PC-9 (cell line): ENCODE results near the gene PACSIN1. TPM values are rescaled to one million over a fixed set of nuclear protein-coding genes. Genes with fewer than 3 reads are reported as not detected.

Experiments used
- BruUV-seq: library from RNA; stranded (reverse); fragments of 400-500 nt; replicated peaks from 2 replicates; lab custom pipeline; 2021; lab: Mats Ljungman, UMichigan
- CTCF ChIA-PET: fragments of 300-600 bp; sonication (Branson Sonifier 250); formaldehyde crosslinking; loops from one replicate; lab custom pipeline; 2022; ENCODE audit warnings: antibody characterized with exemption; lab: Charles Lee
- POLR2A ChIA-PET: fragments of 300-600 bp; sonication (Branson Sonifier 250); formaldehyde crosslinking; loops from one replicate; lab custom pipeline; 2022; ENCODE audit warnings: antibody characterized with exemption; ENCODE audit not compliant: unreplicated experiment; lab: Charles Lee
- DNase-seq, 2 experiments: peaks; one replicate each; pipeline versions ENCODE4 v3.0.0 to v3.0.0-alpha.2; 2015 to 2022; ENCODE audit warnings: mixed read lengths in 1 of 2
- H2AFZ ChIP-seq: fragments of 200-600 bp; sonication (generic); 2 replicates; pipeline ENCODE4 v1.8.1; 2017; ENCODE audit warnings: antibody characterized with exemption
- H3F3A ChIP-seq: fragments of 200-600 bp; sonication (generic); 2 replicates; pipeline ENCODE4 v1.8.1; 2017; ENCODE audit warnings: antibody characterized with exemption, mild to moderate bottlenecking, low read depth; ENCODE audit not compliant: insufficient read depth
- H3K27ac ChIP-seq: fragments of 200-600 bp; sonication (generic); 2 replicates; pipeline ENCODE4 v1.6.1; 2016; ENCODE audit warnings: mixed run types
- H3K27me3 ChIP-seq: fragments of 200-600 bp; sonication (generic); 2 replicates; pipeline ENCODE4 v1.6.1; 2016; ENCODE audit warnings: low read depth, mixed run types; ENCODE audit not compliant: insufficient read depth
- H3K36me3 ChIP-seq: fragments of 200-600 bp; sonication (generic); 2 replicates; pipeline ENCODE4 v1.6.1; 2016; ENCODE audit warnings: low read depth, mixed run types
- H3K4me1 ChIP-seq: fragments of 200-600 bp; sonication (generic); replicated peaks from 2 replicates; pipeline ENCODE4 v1.6.1; 2016; ENCODE audit warnings: mixed run types; ENCODE audit not compliant: insufficient read depth
- H3K4me2 ChIP-seq: fragments of 200-600 bp; sonication (generic); 2 replicates; pipeline ENCODE4 v1.6.1; 2017; ENCODE audit warnings: mixed run types
- H3K4me3 ChIP-seq: fragments of 200-600 bp; sonication (generic); 2 replicates; pipeline ENCODE4 v1.6.1; 2016; ENCODE audit warnings: mixed run types
- H3K79me2 ChIP-seq: fragments of 200-600 bp; sonication (generic); 2 replicates; pipeline ENCODE4 v1.6.1; 2017; ENCODE audit warnings: low read depth, mixed run types
- H3K9me2 ChIP-seq: fragments of 200-600 bp; sonication (generic); 2 replicates; pipeline ENCODE4 v1.8.1; 2017; ENCODE audit warnings: mild to moderate bottlenecking; ENCODE audit not compliant: insufficient read depth
- H3K9me3 ChIP-seq: fragments of 200-600 bp; sonication (generic); 2 replicates; pipeline ENCODE4 v1.8.1; 2016; ENCODE audit warnings: low read depth; ENCODE audit not compliant: insufficient read depth
- H4K20me1 ChIP-seq: fragments of 200-600 bp; sonication (generic); 2 replicates; pipeline ENCODE4 v1.8.1; 2017; ENCODE audit not compliant: insufficient read depth
- EZH2 ChIP-seq: fragments of 200-600 bp; sonication (generic); IDR thresholded peaks from 2 replicates; pipeline ENCODE4 v1.8.0; 2017; ENCODE audit warnings: antibody characterized with exemption, low read depth
- intact Hi-C: fragments of 100-400 bp; cut with micrococcal nuclease; formaldehyde crosslinking; loops from one replicate; pipeline ENCODE4 v1.10.0; 2022; ENCODE audit not compliant: unreplicated experiment
- total RNA-seq: library from RNA; stranded (reverse); gene quantifications from 2 replicates; pipeline ENCODE4 v1.2.3, GENCODE V29; 2021
- TF ChIP-seq, protein P1 (sequence below): fragments of 200-600 bp; sonication (generic); conservative IDR thresholded peaks from 2 replicates; pipeline ENCODE4 v1.6.1; 2017; ENCODE audit warnings: mixed run types, antibody characterized with exemption, mild to moderate bottlenecking, moderate library complexity

The PACSIN1 gene
- total RNA-seq, 1 experiment from 2014 or later: 5.0 TPM

DNA sequence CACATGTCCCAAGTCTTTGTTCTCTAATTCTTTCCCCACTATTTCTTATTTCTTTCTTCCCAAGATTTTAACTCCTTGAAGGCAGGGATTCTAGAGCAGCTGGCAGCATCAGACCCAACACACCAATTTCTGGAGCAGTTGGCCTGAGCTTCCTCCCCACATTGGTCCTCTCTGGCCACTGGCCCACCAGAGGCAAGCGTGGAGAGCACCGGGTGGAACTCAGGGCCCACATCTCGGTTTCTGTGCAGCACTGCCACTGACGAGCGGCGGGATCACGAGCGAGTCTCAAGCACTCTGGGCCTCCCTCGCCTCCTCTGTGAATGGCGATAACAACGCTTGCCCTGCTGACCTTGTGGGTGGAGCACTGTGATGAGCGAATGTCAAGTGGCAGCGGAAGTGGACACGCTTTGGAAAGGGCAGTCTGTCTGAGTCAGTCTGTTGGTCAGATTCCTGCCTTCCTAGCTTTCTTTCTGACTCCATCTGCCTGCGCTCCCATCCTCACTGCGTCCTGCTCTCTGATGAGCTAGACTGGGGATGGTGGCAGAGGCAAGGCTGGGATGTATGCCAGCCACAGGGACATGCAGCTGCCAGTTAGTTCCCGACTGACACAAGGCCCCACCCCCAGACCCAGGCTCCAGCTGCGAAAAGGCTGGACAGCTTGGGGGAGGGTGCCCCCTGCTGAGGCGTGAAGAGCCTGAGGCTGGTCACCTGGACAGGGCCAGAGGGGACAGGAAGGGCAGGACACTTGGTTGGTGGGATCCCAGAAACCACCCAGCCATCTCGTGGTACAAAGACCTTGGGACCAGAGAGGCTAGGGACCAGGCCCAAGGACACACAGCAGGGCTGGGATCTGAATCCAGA lies 94.7 kb downstream of the PACSIN1 start:
- intact Hi-C loops: no loop called here
- peak; percentile 33 to 52 for DNase-seq
- Histone ChIP-seq H3K36me3 (no peaks in the 10 kb centered on the region), H3K27ac (no peak overlapping the region), H2AFZ (no peak overlapping the region), H3K27me3 (no peaks in the 10 kb centered on the region), H3K4me1 (peaks cover 12% of the 10 kb centered on the region), H3F3A (peaks cover 11% of the 10 kb centered on the region; the same call in 1 of the 2 replicates), H3K79me2 (no peaks in the 10 kb centered on the region), H3K4me3 (no peak overlapping the region), H3K4me2 (no peak overlapping the region), H4K20me1 (no peaks in the 10 kb centered on the region), H3K9me3 (peaks cover 4% of the 10 kb centered on the region; the same call in 1 of the 2 replicates), H3K9me2 (no peaks in the 10 kb centered on the region)
- no peak for TF ChIP-seq EZH2
- TF ChIP-seq, protein P1, sequence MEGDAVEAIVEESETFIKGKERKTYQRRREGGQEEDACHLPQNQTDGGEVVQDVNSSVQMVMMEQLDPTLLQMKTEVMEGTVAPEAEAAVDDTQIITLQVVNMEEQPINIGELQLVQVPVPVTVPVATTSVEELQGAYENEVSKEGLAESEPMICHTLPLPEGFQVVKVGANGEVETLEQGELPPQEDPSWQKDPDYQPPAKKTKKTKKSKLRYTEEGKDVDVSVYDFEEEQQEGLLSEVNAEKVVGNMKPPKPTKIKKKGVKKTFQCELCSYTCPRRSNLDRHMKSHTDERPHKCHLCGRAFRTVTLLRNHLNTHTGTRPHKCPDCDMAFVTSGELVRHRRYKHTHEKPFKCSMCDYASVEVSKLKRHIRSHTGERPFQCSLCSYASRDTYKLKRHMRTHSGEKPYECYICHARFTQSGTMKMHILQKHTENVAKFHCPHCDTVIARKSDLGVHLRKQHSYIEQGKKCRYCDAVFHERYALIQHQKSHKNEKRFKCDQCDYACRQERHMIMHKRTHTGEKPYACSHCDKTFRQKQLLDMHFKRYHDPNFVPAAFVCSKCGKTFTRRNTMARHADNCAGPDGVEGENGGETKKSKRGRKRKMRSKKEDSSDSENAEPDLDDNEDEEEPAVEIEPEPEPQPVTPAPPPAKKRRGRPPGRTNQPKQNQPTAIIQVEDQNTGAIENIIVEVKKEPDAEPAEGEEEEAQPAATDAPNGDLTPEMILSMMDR: no peak
- ChIA-PET POLR2A (interaction anchor here (0.6 kb wide), 1 partner anchor 328 kb away, joined by 4 read pairs; the partner anchor contains the start of gene ANKS1A), CTCF (interaction anchor here (0.9 kb wide), 1 partner anchor 24 kb away, joined by 3 read pairs; no protein-coding TSS in a partner anchor)
- no TSS peak for BruUV-seq

DNA sequence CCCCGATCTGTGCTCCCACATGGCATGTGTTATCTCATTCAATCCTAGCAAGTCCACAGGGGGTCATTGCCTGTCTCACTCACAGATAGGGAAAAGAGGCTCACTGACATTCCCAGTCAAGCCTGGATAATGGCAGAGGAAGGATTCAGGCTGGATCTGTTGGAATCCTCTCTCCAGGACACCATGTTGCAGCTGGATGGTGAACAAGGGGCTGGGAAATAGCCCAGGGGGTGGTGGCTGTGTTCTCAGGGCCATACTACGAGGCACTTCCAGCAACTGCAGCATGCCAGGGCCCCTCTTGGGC lies 95.3 kb downstream of the PACSIN1 start:
- BruUV-seq: no TSS peak
- no peak overlapping the region for H3K4me3 ChIP-seq
- no peaks in the 10 kb centered on the region for H3K79me2 ChIP-seq
- H3K27me3 ChIP-seq: no peaks in the 10 kb centered on the region
- H2AFZ ChIP-seq: no peak overlapping the region
- no peak overlapping the region for H3K27ac ChIP-seq
- H3K4me1 ChIP-seq: peaks cover 6% of the 10 kb centered on the region
- peaks cover 4% of the 10 kb centered on the region; the same call in 1 of the 2 replicates for H3K9me3 ChIP-seq
- DNase-seq: peak in 1 of 2 experiments; percentile 10
- no peaks in the 10 kb centered on the region for H3K36me3 ChIP-seq
- H4K20me1 ChIP-seq: no peaks in the 10 kb centered on the region
- CTCF ChIA-PET: interaction anchor here (0.9 kb wide), 1 partner anchor 25 kb away, joined by 3 read pairs; no protein-coding TSS in a partner anchor
- H3K9me2 ChIP-seq: no peaks in the 10 kb centered on the region
- no peak for TF ChIP-seq EZH2
- TF ChIP-seq, protein P1: no peak
- no peak overlapping the region for H3K4me2 ChIP-seq
- intact Hi-C loops: no loop called here
- peaks cover 11% of the 10 kb centered on the region; the same call in 1 of the 2 replicates for H3F3A ChIP-seq
- POLR2A ChIA-PET: interaction anchor here (0.6 kb wide), 1 partner anchor 328 kb away, joined by 4 read pairs; the partner anchor contains the start of gene ANKS1A

DNA sequence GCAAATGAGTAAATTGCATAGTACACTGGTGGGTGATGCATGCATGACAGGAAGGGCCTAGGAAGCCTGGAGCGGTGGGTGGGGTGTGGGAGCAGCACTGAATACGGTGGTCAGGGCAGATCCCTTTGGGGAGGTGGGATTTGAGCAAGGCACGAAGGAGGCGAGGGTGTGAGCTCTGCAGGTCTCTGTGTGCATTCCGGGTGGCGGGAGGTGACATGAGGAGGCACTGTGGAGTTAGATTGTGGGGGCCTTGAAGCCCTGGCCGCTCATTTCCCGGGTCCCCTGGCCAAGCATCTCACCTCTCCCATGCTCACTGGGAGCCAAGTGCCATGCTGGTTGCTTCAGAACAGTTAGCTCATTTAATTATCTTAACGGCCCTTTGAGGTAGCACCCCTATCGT lies 96.5 kb downstream of the PACSIN1 start:
- ChIA-PET POLR2A (no interaction called here), CTCF (no interaction called here)
- Histone ChIP-seq H3K27ac (no peak overlapping the region), H3K36me3 (no peaks in the 10 kb centered on the region), H3K79me2 (no peaks in the 10 kb centered on the region), H3K9me3 (peaks cover 4% of the 10 kb centered on the region; the same call in 1 of the 2 replicates), H3K4me2 (no peak overlapping the region), H3F3A (peaks cover 13% of the 10 kb centered on the region; the same call in 1 of the 2 replicates), H3K4me3 (no peak overlapping the region), H4K20me1 (no peaks in the 10 kb centered on the region), H2AFZ (no peak overlapping the region), H3K9me2 (no peaks in the 10 kb centered on the region), H3K27me3 (no peaks in the 10 kb centered on the region), H3K4me1 (peaks cover 6% of the 10 kb centered on the region)
- TF ChIP-seq EZH2: no peak
- TF ChIP-seq, protein P1: no peak
- DNase-seq: no peak
- intact Hi-C loops: no loop called here
- no TSS peak for BruUV-seq
